CD4-positive, alpha-beta T cell treated with Interleukin-21 for 1 hour (primary cell): Measurements from ENCODE around the gene DTD2.

Experiments used
- DNase-seq: peaks from one replicate; pipeline ENCODE4 v3.0.0-alpha.2; 2020

DTD2 gene

GRCh38 chr14:31403707-31404106 lies 53.6 kb downstream of the DTD2 start:
- no peak for DNase-seq

- no peak for DNase-seq
Measured at GRCh38 chr14:31402764-31403439, 54.4 kb downstream of the DTD2 start.

GRCh38 chr14:31401369-31401932 lies 55.9 kb downstream of the DTD2 start:
- DNase-seq = no peak

- no peak for DNase-seq
Measured at GRCh38 chr14:31400031-31400638, 57.2 kb downstream of the DTD2 start.
